RWPE1 (cell line): ENCODE data around the gene GFOD1.

Experiments used
- CTCF ChIA-PET: fragments of 350-600 bp; sonication (Branson Sonifier 250); formaldehyde crosslinking; extraction: SDS; loops from one replicate; lab custom pipeline; 2021; lab: Yijun Ruan, JAX
- POLR2A ChIA-PET: fragments of 400-600 bp; formaldehyde crosslinking; extraction: SDS; loops from one replicate; lab custom pipeline; 2020; ENCODE audit warnings: antibody characterized with exemption; ENCODE audit not compliant: low non-redundant PET; lab: Yijun Ruan, JAX
- DNase-seq: peaks from one replicate; pipeline ENCODE4 v3.0.0; 2012; ENCODE audit warnings: low spot score
- H3K27ac ChIP-seq: fragments of 450-650 bp; 2 replicates; pipeline ENCODE4 v1.5.1; 2017
- CTCF ChIP-seq: fragments of 450-650 bp; conservative IDR thresholded peaks from 2 replicates; pipeline ENCODE4 v1.5.1; 2017; ENCODE audit warnings: low read depth, mild to moderate bottlenecking

GFOD1 gene

GRCh38 chr6:13355043-13355945 is 132.1 kb downstream of the GFOD1 start:
- peak; percentile 78 for DNase-seq
- CTCF ChIA-PET, result interaction anchor here (0.6 to 1.2 kb wide), 2 partner anchors 23 to 439 kb away, joined by 3 to 5 read pairs; no protein-coding TSS in a partner anchor
- H3K27ac ChIP-seq, result peak overlapping the region; percentile 57
- POLR2A ChIA-PET, result no interaction called here
- no peak for TF ChIP-seq CTCF

GRCh38 chr6:13354331-13355042 is 132.9 kb downstream of the GFOD1 start:
- peak overlapping the region; percentile 57 for H3K27ac ChIP-seq
- TF ChIP-seq CTCF, result no peak
- ChIA-PET CTCF (interaction anchor here (1.2 kb wide), 1 partner anchor 22 kb away, joined by 3 read pairs; no protein-coding TSS in a partner anchor), POLR2A (interaction anchor here (0.6 kb wide), 1 partner anchor 1915 kb away, joined by 6 read pairs; no protein-coding TSS in a partner anchor)
- DNase-seq, result no peak

- ChIA-PET POLR2A (no interaction called here), CTCF (no interaction called here)
- H3K27ac ChIP-seq, result no peak overlapping the region
- no peak for DNase-seq
- TF ChIP-seq CTCF, result no peak
Observed at GRCh38 chr6:13352165-13352564, 135.2 kb downstream of the GFOD1 start.

GRCh38 chr6:13351271-13351670 is 136.1 kb downstream of the GFOD1 start:
- ChIA-PET CTCF (no interaction called here), POLR2A (no interaction called here)
- no peak for TF ChIP-seq CTCF
- no peak for DNase-seq
- H3K27ac ChIP-seq, result no peak overlapping the region

GRCh38 chr6:13349811-13350506 is 137.4 kb downstream of the GFOD1 start:
- no peak for TF ChIP-seq CTCF
- no peak for DNase-seq
- no peak overlapping the region for H3K27ac ChIP-seq
- POLR2A ChIA-PET, result no interaction called here
- CTCF ChIA-PET, result no interaction called here
